ENCODE results near the gene DLGAP3.
A peak's percentile ranks its signal among the peaks of the same experiment; 100 is the strongest.
"Not testable (repeated sequence)": the region's sequence is repeated elsewhere in the genome, so short reads cannot be mapped to it uniquely, and the experiment has no call there.

The DLGAP3 gene

GRCh38 chr1:34929497-34929852 lies at the start of gene DLGAP3:
TSS of gene DLGAP3 (minus strand) at chr1:34929650. CDS start at chr1:34905383, 24,267 bp downstream.
- DNase-seq = no peak

GRCh38 chr1:34978921-34979320 lies 49.5 kb upstream of the DLGAP3 start:
- DNase-seq = no peak

- DNase-seq = no peak
Measured at GRCh38 chr1:34977858-34978257, 48.4 kb upstream of the DLGAP3 start.

- no peak for DNase-seq
Measured at GRCh38 chr1:34977210-34977471, 47.7 kb upstream of the DLGAP3 start.

- DNase-seq = no peak
Measured at GRCh38 chr1:34976384-34977209, 47.1 kb upstream of the DLGAP3 start.

GRCh38 chr1:34975771-34976170 lies 46.3 kb upstream of the DLGAP3 start:
- DNase-seq = no peak

- no peak for DNase-seq
Measured at GRCh38 chr1:34975338-34975737, 45.9 kb upstream of the DLGAP3 start.

GRCh38 chr1:34974626-34975025 lies 45.2 kb upstream of the DLGAP3 start:
- no peak for DNase-seq

- no peak for DNase-seq
Measured at GRCh38 chr1:34973326-34973725, 43.9 kb upstream of the DLGAP3 start.

- no peak for DNase-seq
Measured at GRCh38 chr1:34970829-34971228, 41.4 kb upstream of the DLGAP3 start.

GRCh38 chr1:34970220-34970735 lies 40.8 kb upstream of the DLGAP3 start:
- DNase-seq = no peak

GRCh38 chr1:34968297-34968696 lies 38.8 kb upstream of the DLGAP3 start:
- DNase-seq = not testable (repeated sequence)

GRCh38 chr1:34967672-34968071 lies 38.2 kb upstream of the DLGAP3 start:
- not testable (repeated sequence) for DNase-seq

- no peak for DNase-seq
Measured at GRCh38 chr1:34965597-34965996, 36.1 kb upstream of the DLGAP3 start.

- no peak for DNase-seq
Measured at GRCh38 chr1:34950428-34950827, 21.0 kb upstream of the DLGAP3 start.

GRCh38 chr1:34948739-34949138 lies 19.3 kb upstream of the DLGAP3 start:
- not testable (repeated sequence) for DNase-seq

GRCh38 chr1:34947641-34948314 lies 18.3 kb upstream of the DLGAP3 start:
- DNase-seq = not testable (repeated sequence)

GRCh38 chr1:34946211-34946610 lies 16.8 kb upstream of the DLGAP3 start:
- DNase-seq = no peak

- not testable (repeated sequence) for DNase-seq
Measured at GRCh38 chr1:34941798-34942197, 12.3 kb upstream of the DLGAP3 start.

- DNase-seq = no peak
Measured at GRCh38 chr1:34930702-34931071, 1.2 kb upstream of the DLGAP3 start.

- DNase-seq = no peak
Measured at GRCh38 chr1:34929853-34930701, 627 bp upstream of the DLGAP3 start.

GRCh38 chr1:34928699-34929496 lies 552 bp downstream of the DLGAP3 start:
- peak; percentile 37 for DNase-seq

All from CD4-positive, alpha-beta T cell treated with Interleukin-15 for 1 hour (primary cell).